NCI-H82 treated with DMSO at 0.1 percent for 48 hours (cell line): ENCODE results near the gene LRSAM1.

Source experiments
- DNase-seq: peaks from one replicate; lab custom pipeline; 2025; ENCODE audit not compliant: unreplicated experiment; lab: John Stamatoyannopoulos, UW

The LRSAM1 gene

GRCh38 chr9:127529671-127530070 is 78.4 kb downstream of the LRSAM1 start:
- no peak for DNase-seq

GRCh38 chr9:127530206-127530941 is 79.1 kb downstream of the LRSAM1 start:
- no peak for DNase-seq

- no peak for DNase-seq
Measured at GRCh38 chr9:127531676-127532075, 80.4 kb downstream of the LRSAM1 start.

- no peak for DNase-seq
Measured at GRCh38 chr9:127534250-127534906, 83.1 kb downstream of the LRSAM1 start.

GRCh38 chr9:127534931-127535330 is 83.6 kb downstream of the LRSAM1 start:
- no peak for DNase-seq

DNA sequence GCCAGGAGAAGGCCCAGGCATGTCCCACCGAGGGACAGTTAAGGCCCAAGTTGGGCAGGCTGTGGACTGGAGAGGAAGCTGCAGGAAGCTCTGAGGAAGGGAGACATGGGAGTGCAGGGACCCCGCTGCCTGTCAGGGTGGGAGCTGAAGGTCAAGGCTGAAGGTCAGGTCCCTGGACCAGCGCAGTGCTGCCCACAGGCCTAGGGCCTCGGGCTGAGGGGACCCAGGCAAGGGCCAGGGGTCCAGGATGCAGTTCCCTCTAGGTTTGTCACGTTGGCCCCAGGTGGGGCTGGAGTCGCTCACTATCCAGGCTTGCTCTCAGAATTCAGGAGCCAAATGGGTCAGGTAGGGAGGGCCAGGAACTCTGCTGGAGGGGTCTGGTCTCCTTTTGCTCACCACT is 84.1 kb downstream of the LRSAM1 start:
- no peak for DNase-seq

- no peak for DNase-seq
Measured at GRCh38 chr9:127535834-127536233, 84.5 kb downstream of the LRSAM1 start.

- DNase-seq: no peak
Measured at GRCh38 chr9:127536499-127536898, 85.2 kb downstream of the LRSAM1 start.

GRCh38 chr9:127537014-127537413 is 85.7 kb downstream of the LRSAM1 start:
- no peak for DNase-seq

- no peak for DNase-seq
Measured at GRCh38 chr9:127537792-127538191, 86.5 kb downstream of the LRSAM1 start.

DNA sequence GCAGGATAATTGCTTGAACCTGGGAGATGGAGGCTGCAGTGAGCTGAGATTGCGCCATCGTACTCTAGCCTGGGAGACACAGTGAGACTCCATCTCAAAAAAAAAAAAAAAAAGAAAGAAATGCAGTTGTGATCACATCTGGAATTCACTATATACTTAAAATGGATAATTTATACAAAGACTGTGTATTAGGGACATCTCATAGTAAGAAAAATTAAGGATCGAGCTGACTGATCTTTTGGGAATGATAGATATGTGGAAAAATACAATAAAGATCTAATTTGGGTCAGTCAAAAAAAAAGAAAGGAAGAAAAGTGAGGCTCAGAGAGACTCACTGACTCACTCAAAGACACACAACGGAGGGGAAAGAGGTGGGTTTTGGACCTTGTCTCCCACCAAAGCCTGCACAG is 87.5 kb downstream of the LRSAM1 start:
- no peak for DNase-seq

- DNase-seq: no peak
Measured at GRCh38 chr9:127539259-127539981, 88.1 kb downstream of the LRSAM1 start.

DNA sequence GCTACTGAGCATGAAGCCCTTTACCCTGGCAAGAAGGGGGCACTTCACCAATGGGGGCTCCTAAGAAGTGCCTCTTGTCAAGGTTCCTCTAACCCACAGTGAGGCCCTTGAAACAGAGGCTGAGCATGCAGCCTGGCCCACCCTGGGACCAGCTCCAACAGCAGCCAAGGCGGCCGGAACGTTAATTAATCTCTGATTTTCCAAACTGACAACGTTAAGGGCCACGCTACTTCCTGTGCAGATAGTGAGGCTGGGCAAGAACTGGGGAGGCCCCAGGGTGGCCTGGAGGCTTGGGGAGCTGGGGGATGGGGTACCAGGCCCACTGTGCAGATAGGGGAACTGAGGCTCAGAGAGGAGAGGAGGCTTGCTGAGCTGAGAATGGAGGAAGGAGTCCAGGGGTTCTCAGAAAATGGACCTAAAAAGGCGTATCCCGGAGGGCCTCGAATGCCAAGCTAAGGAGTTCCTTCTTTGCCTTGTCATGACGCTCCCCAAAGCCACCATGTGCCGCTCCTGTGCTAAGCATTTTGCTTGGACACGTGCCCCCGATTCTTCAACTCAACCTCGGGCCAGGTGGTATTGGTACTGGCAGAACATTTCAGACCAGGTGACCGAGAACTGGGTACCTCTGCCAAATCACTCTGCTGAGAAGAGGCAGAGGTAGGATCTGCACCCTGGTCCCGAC is 88.8 kb downstream of the LRSAM1 start:
- no peak for DNase-seq

DNA sequence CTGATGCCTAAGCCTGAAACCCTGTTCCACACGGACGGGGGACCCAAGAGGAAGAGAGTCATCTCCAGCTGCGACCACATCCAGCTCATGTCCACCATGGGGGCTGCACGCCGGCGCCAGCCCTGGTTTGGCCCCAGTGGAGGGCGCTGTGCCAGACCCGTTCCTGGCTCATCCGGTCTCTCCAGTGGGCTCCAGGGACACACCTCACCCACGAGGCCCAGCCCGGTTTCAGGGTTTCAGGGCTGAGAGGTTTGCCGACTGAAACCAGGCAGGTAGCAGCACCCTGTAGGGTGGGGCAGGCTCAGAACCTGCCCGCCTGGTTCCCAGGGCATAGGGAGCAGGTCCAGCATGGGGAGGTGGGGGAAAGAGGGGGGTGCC is 89.3 kb downstream of the LRSAM1 start:
- no peak for DNase-seq

- DNase-seq: no peak
Measured at GRCh38 chr9:127541176-127541575, 89.9 kb downstream of the LRSAM1 start.

DNA sequence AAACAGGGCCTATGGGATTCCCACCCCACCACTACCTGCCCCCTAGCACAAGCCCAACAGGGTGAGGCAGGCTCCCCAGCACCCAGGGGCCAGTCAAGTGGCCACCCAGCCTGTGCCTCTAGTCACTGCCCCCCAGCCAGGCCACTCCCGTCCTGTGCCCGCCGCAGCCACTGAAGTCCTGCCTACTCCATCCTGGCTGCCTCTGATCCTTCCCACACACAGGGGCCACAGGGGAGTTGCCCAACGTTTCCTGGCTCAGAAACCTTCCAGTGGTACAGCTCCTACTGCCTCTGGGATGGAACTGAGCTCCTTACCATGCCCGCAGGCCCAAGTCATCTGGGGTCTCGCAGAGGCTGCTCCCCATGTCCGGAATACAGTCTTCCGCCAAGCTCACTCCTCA is 90.6 kb downstream of the LRSAM1 start:
- no peak for DNase-seq

GRCh38 chr9:127543221-127543620 is 91.9 kb downstream of the LRSAM1 start:
- DNase-seq: no peak

GRCh38 chr9:127543973-127544533 is 92.7 kb downstream of the LRSAM1 start:
- no peak for DNase-seq

- DNase-seq: no peak
Measured at GRCh38 chr9:127545196-127546124, 94.2 kb downstream of the LRSAM1 start.
